ENCODE data around the gene SAPCD2. TPM values are rescaled to one million over a fixed set of nuclear protein-coding genes. Genes with fewer than 3 reads are reported as not detected.
"Not testable (repeated sequence)": the region's sequence is repeated elsewhere in the genome, so short reads cannot be mapped to it uniquely, and the experiment has no call there.

SAPCD2 gene
- total RNA-seq, 1 donor = 5.2 TPM

GRCh38 chr9:137034709-137035506 lies 35.4 kb downstream of the SAPCD2 start:
- DNase-seq (ENCODE audit: low read depth) = peak; percentile 82
- H3K4me3 ChIP-seq (ENCODE audit: low read depth, low read length) = no peak overlapping the region
- peak; percentile 94 for TF ChIP-seq CTCF (IDR thresholded peaks at IDR 0.05; ENCODE audit: insufficient read depth, low read depth, low read length)

- DNase-seq (ENCODE audit: low read depth) = no peak
- no peak for TF ChIP-seq CTCF (IDR thresholded peaks at IDR 0.05; ENCODE audit: insufficient read depth, low read depth, low read length)
- no peak overlapping the region for H3K4me3 ChIP-seq (ENCODE audit: low read depth, low read length)
Measured at GRCh38 chr9:137034039-137034708, 36.2 kb downstream of the SAPCD2 start.

- not testable (repeated sequence) for DNase-seq (ENCODE audit: low read depth); H3K4me3 ChIP-seq (ENCODE audit: low read depth, low read length)
Measured at GRCh38 chr9:137033481-137033880, 36.9 kb downstream of the SAPCD2 start.

- no peak for TF ChIP-seq CTCF (IDR thresholded peaks at IDR 0.05; ENCODE audit: insufficient read depth, low read depth, low read length)
- no peak for DNase-seq (ENCODE audit: low read depth)
Measured at GRCh38 chr9:137032858-137033257, 37.5 kb downstream of the SAPCD2 start.

GRCh38 chr9:137031904-137032640 lies 38.3 kb downstream of the SAPCD2 start, which contains the start of gene FUT7:
FUT7 (minus strand) TSS chr9:137032088; CDS start chr9:137031991, 97 bp downstream.
- TF ChIP-seq CTCF (IDR thresholded peaks at IDR 0.05; ENCODE audit: insufficient read depth, low read depth, low read length) = no peak
- no peak for DNase-seq (ENCODE audit: low read depth)
- no peak within 1 kb of the TSS for H3K4me3 ChIP-seq (ENCODE audit: low read depth, low read length)

More at GRCh38 chr9:137032858-137033257, 37.5 kb downstream of the SAPCD2 start:
- H3K4me3 ChIP-seq (ENCODE audit: low read depth, low read length) = no peak overlapping the region

GRCh38 chr9:137030538-137031527 lies 39.5 kb downstream of the SAPCD2 start:
- no peak for TF ChIP-seq CTCF (IDR thresholded peaks at IDR 0.05; ENCODE audit: insufficient read depth, low read depth, low read length)
- H3K4me3 ChIP-seq (ENCODE audit: low read depth, low read length) = no peak overlapping the region
- DNase-seq (ENCODE audit: low read depth) = no peak

All from fibroblast of villous mesenchyme (primary cell).